Measurements from ENCODE around the gene ARHGAP33. TPM values are rescaled to one million over a fixed set of nuclear protein-coding genes. Genes with fewer than 3 reads are reported as not detected.

ARHGAP33 gene
- total RNA-seq, 1 donor from 2014 or later, result 8.8 TPM

GRCh38 chr19:35774274-35775045, 904 bp upstream of the ARHGAP33 start:
- DNase-seq (ENCODE audit: low spot score), result no peak
- intact Hi-C loops (cut with DNase I), result loop anchor here (10.0 kb wide), 1 partner anchor 90 kb away; the partner anchor contains the start of gene APLP1

- intact Hi-C loops (cut with DNase I), result loop anchor here (10.0 kb wide), 1 partner anchor 90 kb away; the partner anchor contains the start of gene APLP1
These were observed 392 bp upstream of the ARHGAP33 start for GRCh38 chr19:35775046-35775297.

GRCh38 chr19:35776102-35776788, 881 bp downstream of the ARHGAP33 start:
- DNase-seq (ENCODE audit: low spot score), result no peak
- intact Hi-C loops (cut with DNase I), result loop anchor here (10.0 kb wide), 1 partner anchor 89 kb away; the partner anchor contains the start of gene APLP1

More at GRCh38 chr19:35775046-35775297, 392 bp upstream of the ARHGAP33 start:
- DNase-seq (ENCODE audit: low spot score), result no peak

GRCh38 chr19:35777086-35777841, 1.9 kb downstream of the ARHGAP33 start:
- no peak for DNase-seq (ENCODE audit: low spot score)
- intact Hi-C loops (cut with DNase I), result loop anchor here (10.0 kb wide), 1 partner anchor 88 kb away; the partner anchor contains the start of gene APLP1

GRCh38 chr19:35777961-35778360, 2.6 kb downstream of the ARHGAP33 start:
- intact Hi-C loops (cut with DNase I), result loop anchor here (10.0 kb wide), 1 partner anchor 87 kb away; the partner anchor contains the start of gene APLP1
- DNase-seq (ENCODE audit: low spot score), result no peak

- DNase-seq (ENCODE audit: low spot score), result no peak
- intact Hi-C loops (cut with DNase I), result loop anchor here (10.0 kb wide), 1 partner anchor 86 kb away; the partner anchor contains the start of gene APLP1
These were observed 3.7 kb downstream of the ARHGAP33 start for GRCh38 chr19:35779033-35779432.

GRCh38 chr19:35780058-35780457, 4.7 kb downstream of the ARHGAP33 start:
- intact Hi-C loops (cut with DNase I), result no loop called here
- no peak for DNase-seq (ENCODE audit: low spot score)

- no peak for DNase-seq (ENCODE audit: low spot score)
- intact Hi-C loops (cut with DNase I), result no loop called here
These were observed 5.4 kb downstream of the ARHGAP33 start for GRCh38 chr19:35780717-35781116.

GRCh38 chr19:35781650-35782049, 6.3 kb downstream of the ARHGAP33 start:
- DNase-seq (ENCODE audit: low spot score), result no peak
- intact Hi-C loops (cut with DNase I), result no loop called here

GRCh38 chr19:35782589-35782988, 7.2 kb downstream of the ARHGAP33 start:
- DNase-seq (ENCODE audit: low spot score), result no peak
- intact Hi-C loops (cut with DNase I), result no loop called here

GRCh38 chr19:35783469-35784434, 8.4 kb downstream of the ARHGAP33 start:
- no peak for DNase-seq (ENCODE audit: low spot score)
- intact Hi-C loops (cut with DNase I), result no loop called here

- intact Hi-C loops (cut with DNase I), result no loop called here
- no peak for DNase-seq (ENCODE audit: low spot score)
These were observed 9.4 kb downstream of the ARHGAP33 start for GRCh38 chr19:35784503-35785338.

GRCh38 chr19:35785339-35785627, 9.9 kb downstream of the ARHGAP33 start:
- intact Hi-C loops (cut with DNase I), result no loop called here
- DNase-seq (ENCODE audit: low spot score), result no peak

GRCh38 chr19:35786299-35787160, 11.2 kb downstream of the ARHGAP33 start:
- no peak for DNase-seq (ENCODE audit: low spot score)
- intact Hi-C loops (cut with DNase I), result no loop called here

- DNase-seq (ENCODE audit: low spot score), result no peak
- intact Hi-C loops (cut with DNase I), result no loop called here
These were observed 11.9 kb downstream of the ARHGAP33 start for GRCh38 chr19:35787227-35787799.

GRCh38 chr19:35788205-35788960, 13.0 kb downstream of the ARHGAP33 start:
- intact Hi-C loops (cut with DNase I), result no loop called here
- no peak for DNase-seq (ENCODE audit: low spot score)
